Lower leg skin (tissue), 4 donors: ENCODE results near the gene HSD11B2. TPM values are rescaled to one million over a fixed set of nuclear protein-coding genes. Genes with fewer than 3 reads are reported as not detected.

Experiments used
- DNase-seq, 2 donors: peaks; one replicate each; pipeline ENCODE4 v3.0.0-alpha.2; 2019; ENCODE audit warnings: low spot score in 2 of 2
- H3K4me3 ChIP-seq: fragments of 200-600 bp; sonication (generic); 2 replicates; pipeline ENCODE4 v1.5.1; 2017; ENCODE audit warnings: mild to moderate bottlenecking, low read depth; ENCODE audit not compliant: poor library complexity, severe bottlenecking
- CTCF ChIP-seq, 3 donors: fragments of 450-650 bp; IDR thresholded peaks; one replicate each; pipeline ENCODE4 v1.5.1; 2016; ENCODE audit warnings: antibody characterized with exemption in 3 of 3, mild to moderate bottlenecking in 3 of 3, moderate library complexity in 2 of 3
- POLR2A ChIP-seq, 2 donors: fragments of 450-650 bp; IDR thresholded peaks; one replicate each; pipeline ENCODE4 v1.6.1; 2016 to 2017; ENCODE audit warnings: antibody characterized with exemption in 2 of 2, mild to moderate bottlenecking in 1 of 2, moderate library complexity in 1 of 2
- WGBS, 2 donors: methylation state at CpG; one replicate each; pipeline ENCODE4 v1.1.5; 2018; 5-methylcytosine and 5-hydroxymethylcytosine counted together
- intact Hi-C: fragments of 100-400 bp; cut with DNase I; formaldehyde crosslinking; loops from one replicate; pipeline ENCODE4 v1.15.0; 2023; ENCODE audit warnings: low total_unique reads
- total RNA-seq, 4 donors: library from RNA; depleted of rRNA; stranded (reverse); fragments of >200 nt; gene quantifications; one replicate each; pipeline ENCODE4 v1.1.0, GENCODE V29; 2016

Gene HSD11B2
- total RNA-seq, 4 donors from 2014 or later = 63.2 to 121 (median 80.8) TPM

- 65 to 75% methylated on average over 5 of the region's 5 CpGs for WGBS, 2 donors
- DNase-seq = peak in 1 of 2 donors; percentile 84
- TF ChIP-seq CTCF (IDR thresholded peaks at IDR 0.05) (no peak), POLR2A (IDR thresholded peaks at IDR 0.05) (no peak)
- intact Hi-C loops = no loop called here
- no peak overlapping the region for H3K4me3 ChIP-seq
Measured at GRCh38 chr16:67404740-67405226, 26.1 kb upstream of the HSD11B2 start.

- no peak for TF ChIP-seq POLR2A (IDR thresholded peaks at IDR 0.05)
- no peak for TF ChIP-seq CTCF (IDR thresholded peaks at IDR 0.05)
- no peak overlapping the region for H3K4me3 ChIP-seq
- intact Hi-C loops = no loop called here
- 61 to 67% methylated on average over 8 of the region's 8 CpGs for WGBS, 2 donors
- no peak for DNase-seq
Measured at GRCh38 chr16:67405336-67405735, 25.6 kb upstream of the HSD11B2 start.

- peak in 1 of 2 donors; percentile 93 for DNase-seq
- no peak overlapping the region for H3K4me3 ChIP-seq
- no peak for TF ChIP-seq POLR2A (IDR thresholded peaks at IDR 0.05)
- no peak for TF ChIP-seq CTCF (IDR thresholded peaks at IDR 0.05)
- intact Hi-C loops = no loop called here
- WGBS, 2 donors = 37 to 38% methylated on average over 17 to 18 of the region's 18 CpGs
Measured at GRCh38 chr16:67406111-67406971, 24.6 kb upstream of the HSD11B2 start.

GRCh38 chr16:67407176-67407787 lies 23.6 kb upstream of the HSD11B2 start:
- no peak for TF ChIP-seq POLR2A (IDR thresholded peaks at IDR 0.05)
- TF ChIP-seq CTCF (IDR thresholded peaks at IDR 0.05) = no peak
- DNase-seq = no peak
- WGBS, 2 donors = 69 to 80% methylated on average over 7 of the region's 7 CpGs
- intact Hi-C loops = no loop called here
- no peak overlapping the region for H3K4me3 ChIP-seq

- TF ChIP-seq CTCF (IDR thresholded peaks at IDR 0.05) (no peak), POLR2A (IDR thresholded peaks at IDR 0.05) (no peak)
- WGBS, 2 donors = 69 to 76% methylated on average over 6 of the region's 6 CpGs
- intact Hi-C loops = no loop called here
- DNase-seq = no peak
- no peak overlapping the region for H3K4me3 ChIP-seq
Measured at GRCh38 chr16:67407788-67408452, 23.0 kb upstream of the HSD11B2 start.
